OCI-LY3 (cell line): Measurements from ENCODE around the gene RINL.
"Not testable (repeated sequence)": the region's sequence is repeated elsewhere in the genome, so short reads cannot be mapped to it uniquely, and the experiment has no call there.

ENCODE experiments used
- H2AFZ ChIP-seq: fragments of 200-600, 300-600 bp; shearing (Covaris generic); 2 replicates; pipeline ENCODE4 v1.6.0; 2014; ENCODE audit warnings: antibody characterized with exemption, low read depth, low read length
- H3K27ac ChIP-seq: fragments of 200-600, 300-600 bp; sonication (generic); 2 replicates; pipeline ENCODE4 v1.5.1; 2014; ENCODE audit warnings: mild to moderate bottlenecking, low read length, moderate library complexity, mixed read lengths
- H3K27me3 ChIP-seq: fragments of 200-600, 300-600 bp; sonication (generic); 2 replicates; pipeline ENCODE4 v1.6.1; 2014; ENCODE audit warnings: low read depth, low read length, mixed read lengths
- H3K36me3 ChIP-seq: fragments of 200-600, 300-600 bp; sonication (generic); replicated peaks from 2 replicates; pipeline ENCODE3; 2014; ENCODE audit warnings: low read depth, low read length, mixed read lengths
- H3K4me1 ChIP-seq: fragments of 300-600, 200-600 bp; sonication (generic); 2 replicates; pipeline ENCODE4 v1.6.1; 2014; ENCODE audit warnings: low read length, mixed read lengths
- H3K4me2 ChIP-seq: fragments of 200-600, 300-600 bp; sonication (generic); 2 replicates; pipeline ENCODE4 v1.6.1; 2014; ENCODE audit warnings: low read length, mixed read lengths
- H3K4me3 ChIP-seq: fragments of 300-600, 200-600 bp; sonication (generic); 2 replicates; pipeline ENCODE4 v1.5.1; 2014; ENCODE audit warnings: antibody characterized with exemption, mild to moderate bottlenecking, low read length, moderate library complexity
- H3K79me2 ChIP-seq: fragments of 300-600, 200-600 bp; shearing (Covaris generic); 2 replicates; pipeline ENCODE4 v1.6.1; 2014; ENCODE audit warnings: mild to moderate bottlenecking, low read length, mixed read lengths
- H3K9ac ChIP-seq: fragments of 300-600, 200-600 bp; shearing (Covaris generic); 2 replicates; pipeline ENCODE4 v1.6.0; 2014; ENCODE audit warnings: mild to moderate bottlenecking, low read length, moderate library complexity
- H3K9me3 ChIP-seq: fragments of 200-600, 300-600 bp; shearing (Covaris generic); 2 replicates; pipeline ENCODE4 v1.6.1; 2014; ENCODE audit warnings: low read length, mixed read lengths; ENCODE audit not compliant: insufficient read depth
- H4K20me1 ChIP-seq: fragments of 200-600, 300-600 bp; sonication (generic); 2 replicates; pipeline ENCODE4 v1.6.1; 2016; ENCODE audit warnings: low read length, mixed read lengths; ENCODE audit not compliant: insufficient read depth
- EZH2phosphoT487 ChIP-seq: fragments of 200-600 bp; shearing (Covaris generic); IDR thresholded peaks from 2 replicates; pipeline ENCODE4 v1.6.1; 2018; ENCODE audit warnings: antibody characterized with exemption, mixed run types, low read depth
- TF ChIP-seq, protein P1 (sequence below): fragments of 200-600, 300-600 bp; sonication (generic); IDR thresholded peaks from 2 replicates; pipeline ENCODE4 v1.5.1; 2014; ENCODE audit warnings: antibody characterized with exemption, low read length, low read depth

RINL gene

DNA sequence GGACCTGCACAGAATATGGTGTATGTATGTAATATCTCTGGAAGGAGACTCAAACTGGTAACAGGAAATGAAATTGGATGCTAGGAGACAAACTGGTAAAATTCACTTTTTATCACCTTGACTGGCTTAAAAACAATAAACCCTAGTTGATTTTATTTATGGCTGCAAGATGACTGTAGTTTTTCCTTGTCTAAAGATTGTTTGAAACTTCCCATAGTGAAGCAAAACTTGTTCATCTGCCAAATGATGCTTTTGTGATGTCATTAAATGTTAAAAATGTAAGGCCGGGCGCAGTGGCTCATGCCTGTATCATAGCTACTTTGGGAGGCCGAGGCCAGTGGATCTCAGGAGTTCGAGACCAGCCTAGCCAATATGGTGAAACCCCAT, 44.0 kb downstream of the RINL start:
- no peak overlapping the region for H3K9ac ChIP-seq
- H4K20me1 ChIP-seq: peaks cover 12% of the 10 kb centered on the region; the same call in 1 of the 2 replicates
- no peak overlapping the region for H3K4me2 ChIP-seq
- no peak for TF ChIP-seq EZH2phosphoT487
- TF ChIP-seq, protein P1, sequence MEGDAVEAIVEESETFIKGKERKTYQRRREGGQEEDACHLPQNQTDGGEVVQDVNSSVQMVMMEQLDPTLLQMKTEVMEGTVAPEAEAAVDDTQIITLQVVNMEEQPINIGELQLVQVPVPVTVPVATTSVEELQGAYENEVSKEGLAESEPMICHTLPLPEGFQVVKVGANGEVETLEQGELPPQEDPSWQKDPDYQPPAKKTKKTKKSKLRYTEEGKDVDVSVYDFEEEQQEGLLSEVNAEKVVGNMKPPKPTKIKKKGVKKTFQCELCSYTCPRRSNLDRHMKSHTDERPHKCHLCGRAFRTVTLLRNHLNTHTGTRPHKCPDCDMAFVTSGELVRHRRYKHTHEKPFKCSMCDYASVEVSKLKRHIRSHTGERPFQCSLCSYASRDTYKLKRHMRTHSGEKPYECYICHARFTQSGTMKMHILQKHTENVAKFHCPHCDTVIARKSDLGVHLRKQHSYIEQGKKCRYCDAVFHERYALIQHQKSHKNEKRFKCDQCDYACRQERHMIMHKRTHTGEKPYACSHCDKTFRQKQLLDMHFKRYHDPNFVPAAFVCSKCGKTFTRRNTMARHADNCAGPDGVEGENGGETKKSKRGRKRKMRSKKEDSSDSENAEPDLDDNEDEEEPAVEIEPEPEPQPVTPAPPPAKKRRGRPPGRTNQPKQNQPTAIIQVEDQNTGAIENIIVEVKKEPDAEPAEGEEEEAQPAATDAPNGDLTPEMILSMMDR: no peak
- H3K36me3 ChIP-seq: peaks cover 40% of the 10 kb centered on the region
- H3K27ac ChIP-seq: no peak overlapping the region
- no peak overlapping the region for H3K4me3 ChIP-seq
- H3K79me2 ChIP-seq: peaks cover 9% of the 10 kb centered on the region; the same call in 1 of the 2 replicates
- H3K9me3 ChIP-seq: no peaks in the 10 kb centered on the region
- no peak overlapping the region for H2AFZ ChIP-seq
- no peaks in the 10 kb centered on the region for H3K27me3 ChIP-seq
- H3K4me1 ChIP-seq: peaks cover 9% of the 10 kb centered on the region; the same call in 1 of the 2 replicates

DNA sequence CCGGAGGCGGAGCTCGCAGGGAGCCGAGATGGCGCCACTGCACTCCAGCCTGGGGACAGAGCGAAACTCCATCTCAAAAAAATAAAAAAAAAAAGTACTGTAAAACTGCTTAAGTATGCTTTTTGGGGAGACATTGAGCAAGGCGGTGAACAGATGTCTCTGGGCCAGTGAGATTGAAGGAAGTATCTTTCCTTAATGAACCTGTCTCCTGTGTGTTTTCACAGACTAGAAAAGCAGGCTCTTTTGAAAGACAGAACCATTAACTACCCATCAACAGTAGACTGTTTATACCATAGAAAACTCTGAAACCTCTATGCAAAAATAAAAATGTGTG, 45.0 kb downstream of the RINL start:
- Histone ChIP-seq H3K4me2 (no peak overlapping the region), H2AFZ (no peak overlapping the region), H3K4me3 (no peak overlapping the region), H3K27me3 (no peaks in the 10 kb centered on the region), H4K20me1 (0 out of 2 replicates have a peak, but pooled peaks cover 6% of the 10 kb centered on the region), H3K79me2 (peaks cover 9% of the 10 kb centered on the region; the same call in 1 of the 2 replicates), H3K27ac (no peak overlapping the region), H3K4me1 (peaks cover 9% of the 10 kb centered on the region; the same call in 1 of the 2 replicates), H3K9ac (no peak overlapping the region), H3K9me3 (no peaks in the 10 kb centered on the region), H3K36me3 (peaks cover 34% of the 10 kb centered on the region)
- TF ChIP-seq EZH2phosphoT487: no peak
- TF ChIP-seq, protein P1: no peak

DNA sequence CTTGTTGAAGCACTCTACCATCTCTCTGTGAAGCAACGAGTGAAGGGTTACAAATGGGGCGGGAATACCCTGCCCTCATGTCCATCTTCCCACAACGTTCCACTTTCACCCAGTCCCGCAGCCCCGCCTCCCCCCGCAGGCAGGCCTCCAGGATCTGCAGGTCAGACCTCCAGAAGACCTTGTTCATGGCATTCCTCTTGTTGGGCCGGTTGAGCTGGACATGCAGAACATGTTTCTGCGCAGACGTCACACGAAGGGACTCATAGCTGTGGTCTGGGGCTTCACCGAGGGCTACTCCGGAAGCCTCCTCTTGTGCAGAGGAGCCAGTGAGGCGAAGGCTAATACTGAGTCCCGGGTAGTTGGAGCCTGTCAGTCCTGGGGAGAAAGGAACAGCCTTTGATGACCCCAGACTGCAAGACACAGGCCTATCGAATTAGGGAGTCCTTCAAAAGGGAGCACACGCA, 46.9 kb downstream of the RINL start:
- Histone ChIP-seq H3K9me3 (no peaks in the 10 kb centered on the region), H3K4me3 (peak overlapping the region; percentile 82), H4K20me1 (no peaks in the 10 kb centered on the region), H3K27me3 (no peaks in the 10 kb centered on the region), H3K9ac (peak overlapping the region; percentile 91), H3K4me1 (peaks cover 9% of the 10 kb centered on the region; the same call in 1 of the 2 replicates), H3K79me2 (peaks cover 9% of the 10 kb centered on the region; the same call in 1 of the 2 replicates), H2AFZ (peak overlapping the region; percentile 83), H3K36me3 (peaks cover 26% of the 10 kb centered on the region), H3K27ac (peak overlapping the region; percentile 71), H3K4me2 (peak overlapping the region; percentile 82)
- TF ChIP-seq EZH2phosphoT487: no peak
- TF ChIP-seq, protein P1: no peak

DNA sequence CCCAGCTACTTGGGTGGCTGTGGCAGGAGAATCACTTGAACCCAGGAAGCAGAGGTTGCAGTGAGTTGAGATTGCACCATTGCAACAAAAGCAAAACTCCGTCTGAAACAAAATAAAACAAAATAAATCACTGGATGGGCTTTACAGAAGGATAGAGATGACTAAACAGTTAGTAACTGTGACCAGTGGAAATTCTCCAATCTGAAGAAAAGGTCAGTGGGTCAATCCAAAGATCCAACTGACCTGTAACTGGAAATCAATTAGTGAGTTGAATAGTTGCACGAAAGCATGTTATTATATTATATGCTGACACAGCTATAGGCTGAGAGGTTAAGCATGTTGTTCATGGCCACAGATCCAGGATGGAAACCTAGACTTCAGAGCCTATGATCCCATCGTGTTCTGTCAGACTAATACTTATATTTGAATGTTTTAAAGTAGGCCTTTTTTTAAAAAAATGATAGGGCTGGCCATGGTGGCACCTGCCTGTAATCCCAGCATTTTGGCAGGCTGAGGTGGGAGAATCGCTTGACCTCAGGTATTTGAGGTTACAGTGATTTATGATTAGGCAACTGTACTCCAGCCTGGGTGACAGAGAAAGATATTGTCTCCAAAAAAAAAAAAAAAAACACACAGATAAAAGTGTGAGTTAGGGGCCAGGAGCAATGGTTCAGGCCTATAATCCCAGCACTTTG, 47.9 kb downstream of the RINL start:
- Histone ChIP-seq H3K4me3 (no peak overlapping the region), H3K9me3 (no peaks in the 10 kb centered on the region), H3K9ac (no peak overlapping the region), H4K20me1 (no peaks in the 10 kb centered on the region), H3K27ac (no peak overlapping the region), H2AFZ (no peak overlapping the region), H3K4me1 (peaks cover 9% of the 10 kb centered on the region; the same call in 1 of the 2 replicates), H3K79me2 (peaks cover 9% of the 10 kb centered on the region; the same call in 1 of the 2 replicates), H3K4me2 (peak overlapping the region; percentile 82; the same call in 1 of the 2 replicates), H3K36me3 (peaks cover 18% of the 10 kb centered on the region), H3K27me3 (no peaks in the 10 kb centered on the region)
- TF ChIP-seq EZH2phosphoT487: no peak
- TF ChIP-seq, protein P1: no peak

DNA sequence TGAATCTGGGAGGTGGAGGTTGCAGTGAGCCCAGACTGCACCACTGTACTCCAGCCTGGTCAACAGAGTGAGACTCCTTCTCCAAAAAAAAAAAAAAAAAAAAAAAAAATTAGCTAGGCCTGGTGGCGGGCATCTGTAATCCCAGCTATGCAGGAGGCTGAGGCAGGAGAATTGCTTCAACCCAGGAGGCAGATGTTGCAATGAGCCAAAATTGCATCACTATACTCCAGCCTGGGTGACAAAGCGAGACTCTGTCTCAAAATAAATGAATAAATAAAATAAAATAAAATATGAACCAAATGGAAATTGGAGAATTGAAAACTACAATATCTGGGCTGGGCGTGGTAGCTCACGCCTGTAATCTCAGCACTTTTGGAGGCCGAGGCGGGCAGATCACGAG, 48.9 kb downstream of the RINL start:
- not testable (repeated sequence) for H3K79me2 ChIP-seq, H4K20me1 ChIP-seq, H3K27ac ChIP-seq, H2AFZ ChIP-seq, H3K4me1 ChIP-seq, H3K4me2 ChIP-seq, H3K9ac ChIP-seq, H3K4me3 ChIP-seq, H3K27me3 ChIP-seq, H3K9me3 ChIP-seq
- H3K36me3 ChIP-seq: peaks cover 18% of the 10 kb centered on the region
